ENCODE measurements around the gene HERC2.
"Not testable (repeated sequence)": the region's sequence is repeated elsewhere in the genome, so short reads cannot be mapped to it uniquely, and the experiment has no call there.

Gene HERC2

DNA sequence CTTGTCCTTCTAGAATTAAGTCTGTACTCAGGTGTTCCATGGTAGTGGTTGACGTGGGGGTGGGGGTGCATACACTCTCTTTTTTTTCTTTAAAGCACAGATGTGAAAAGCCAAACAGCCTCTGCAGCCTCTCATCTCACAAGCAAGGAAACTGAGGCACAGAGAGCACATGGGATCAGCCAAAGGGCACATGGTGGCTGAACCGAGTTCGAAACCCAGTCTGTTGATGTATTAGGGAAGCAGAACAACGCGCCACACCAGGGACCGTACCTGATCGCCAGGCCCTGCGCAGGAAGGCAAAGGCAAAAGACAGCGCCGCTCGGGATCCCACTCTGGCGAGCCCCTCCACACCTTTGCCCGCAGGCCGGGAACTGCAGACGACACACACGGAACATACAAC lies 47.3 kb downstream of the HERC2 start:
- no peak for DNase-seq

- no peak for DNase-seq
These were observed 47.9 kb downstream of the HERC2 start for GRCh38 chr15:28273873-28274610.

DNA sequence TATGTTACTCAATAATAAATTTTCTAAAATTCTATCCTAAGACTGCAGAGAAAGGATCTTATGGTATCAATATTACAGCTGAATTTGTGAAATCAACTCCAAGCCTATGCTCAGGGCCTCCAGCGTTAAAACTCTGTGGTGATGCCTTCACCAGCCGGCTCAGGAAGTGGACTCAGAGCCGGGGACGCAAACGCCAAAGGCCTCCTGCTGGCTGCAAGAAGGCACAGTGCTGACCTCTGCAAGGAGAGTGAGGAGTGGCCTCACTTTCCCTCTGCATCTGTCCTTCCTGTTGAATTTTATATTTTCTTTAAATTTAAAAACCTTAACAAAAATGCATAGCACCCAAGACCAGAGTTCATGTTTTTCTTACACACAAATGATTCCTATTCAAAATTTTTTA lies 48.5 kb downstream of the HERC2 start:
- no peak for DNase-seq

DNA sequence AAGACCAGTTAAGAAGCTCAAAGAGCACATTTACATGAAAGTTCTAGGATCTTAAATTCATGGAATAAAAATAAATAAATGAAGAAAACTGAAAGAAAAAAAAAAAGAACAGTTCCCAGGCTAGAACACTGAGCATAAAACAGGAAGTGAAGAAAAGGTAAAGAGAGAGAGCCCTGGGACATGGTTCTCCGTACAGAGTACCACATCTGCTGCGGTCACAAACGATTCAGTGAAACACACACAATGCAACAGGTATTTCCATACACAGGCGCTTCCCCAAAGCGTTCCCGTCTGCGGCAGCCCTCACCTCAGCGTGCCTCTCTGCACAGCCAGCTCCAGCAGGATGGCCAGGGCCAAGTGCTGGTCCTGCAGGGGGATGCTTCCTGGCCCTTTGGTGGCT lies 49.4 kb downstream of the HERC2 start:
- no peak for DNase-seq

- DNase-seq, result no peak
These were observed 50.2 kb downstream of the HERC2 start for GRCh38 chr15:28271697-28272260.

DNA sequence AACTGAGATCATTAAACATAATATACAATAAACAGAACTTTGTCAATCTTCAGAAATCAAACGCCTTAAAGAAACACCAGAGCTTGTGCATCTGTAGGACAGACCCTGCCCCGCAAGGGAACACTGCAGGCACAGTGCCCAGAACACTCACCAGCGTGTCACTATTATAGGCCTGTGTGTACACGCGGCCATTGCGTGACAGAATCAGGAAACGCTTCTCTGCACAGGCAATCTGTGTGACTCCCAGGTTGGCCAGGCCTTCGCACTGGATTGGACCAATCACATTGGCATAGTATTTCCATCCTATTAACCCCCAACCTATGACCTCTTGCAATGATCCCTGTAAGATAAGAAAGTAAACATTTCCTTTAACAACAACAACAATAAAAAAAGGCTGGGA lies 52.9 kb downstream of the HERC2 start:
- no peak for DNase-seq

DNA sequence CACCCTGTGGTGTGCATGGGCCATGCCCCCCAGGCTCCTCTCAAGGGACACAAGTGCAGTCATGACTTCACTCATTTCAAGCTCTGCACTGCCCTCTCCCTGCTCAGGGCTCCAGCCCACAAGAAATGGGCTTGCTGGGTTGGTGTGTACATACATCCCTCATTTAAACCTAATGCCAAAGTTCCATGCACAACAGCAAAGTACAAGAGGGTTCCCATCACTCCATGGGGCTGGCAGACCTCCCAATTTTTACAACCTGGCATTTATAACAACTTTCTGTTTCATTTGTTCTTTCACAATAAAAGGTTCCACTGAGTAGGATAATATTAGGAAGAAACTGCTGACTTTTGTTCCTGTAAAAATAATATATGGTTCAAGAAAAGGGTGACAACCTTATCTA lies 54.3 kb downstream of the HERC2 start:
- no peak for DNase-seq

DNA sequence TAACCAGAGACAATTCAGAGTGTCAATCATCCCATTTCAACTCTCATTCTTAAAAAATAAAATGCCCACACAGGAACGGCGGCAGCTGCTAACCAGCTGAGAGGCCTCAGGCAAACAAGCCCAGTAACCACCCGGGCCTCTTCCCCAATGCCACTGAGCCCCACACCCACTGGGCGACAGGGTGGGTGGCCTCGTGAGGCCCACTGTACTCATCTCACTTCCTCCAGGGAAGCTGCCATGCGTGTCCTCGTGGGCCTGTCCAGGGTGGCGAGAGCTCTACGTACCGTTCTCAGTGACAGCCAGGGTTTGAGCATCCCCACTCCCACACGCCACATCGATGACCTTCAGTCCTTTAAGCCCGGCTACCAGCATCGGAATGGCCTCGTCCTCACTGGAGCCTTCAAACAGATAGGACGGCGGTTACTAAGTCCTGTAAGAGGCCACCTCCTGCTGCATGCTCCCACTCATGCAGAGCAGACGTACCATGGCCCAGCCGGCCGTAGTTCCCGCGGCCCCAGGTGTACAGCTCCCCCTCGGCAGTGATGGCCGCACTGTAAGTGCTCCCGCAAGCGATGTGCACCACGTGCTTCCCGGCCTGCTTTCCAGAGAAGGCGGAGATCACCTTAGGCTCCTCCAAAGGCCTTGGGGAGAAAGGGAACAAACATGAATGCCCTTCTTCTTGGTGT lies 56.5 kb downstream of the HERC2 start:
- DNase-seq, result no peak

DNA sequence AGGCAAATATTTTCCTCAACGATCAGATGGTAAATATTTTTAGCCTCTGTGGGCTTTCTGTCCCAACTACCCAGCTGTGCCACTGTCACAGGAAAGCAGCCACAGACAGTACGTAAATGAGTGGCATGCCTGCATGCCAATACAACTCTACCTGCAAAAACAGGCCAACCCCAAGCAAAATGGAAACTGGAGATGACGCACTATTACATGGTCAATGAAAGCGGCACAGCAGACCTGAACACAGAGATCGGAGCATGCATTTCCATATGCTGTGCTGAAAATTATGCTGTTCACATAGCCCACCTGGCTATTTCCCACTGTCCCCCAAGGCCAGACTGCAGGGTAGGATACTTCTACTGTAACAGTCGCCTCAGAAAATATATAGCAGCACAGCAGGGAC lies 57.8 kb downstream of the HERC2 start:
- DNase-seq, result no peak

DNA sequence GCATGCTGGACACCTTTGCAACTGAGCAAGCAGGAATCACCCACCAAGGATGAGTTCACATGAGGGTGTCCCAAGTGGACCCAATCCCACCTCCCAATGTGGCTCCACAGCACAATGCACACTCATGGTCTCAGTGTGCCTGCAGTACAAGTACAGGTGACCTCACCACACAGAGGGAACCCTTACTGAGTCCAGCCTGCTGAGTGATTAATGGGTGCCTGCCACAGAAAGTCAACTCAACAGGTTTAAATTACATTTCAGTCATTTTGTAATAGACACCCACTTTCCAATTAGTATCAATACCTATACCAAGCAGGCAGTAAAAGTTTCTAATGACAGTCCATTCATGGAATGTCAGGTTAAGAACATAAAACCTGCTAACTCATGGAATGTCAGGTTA lies 59.5 kb downstream of the HERC2 start:
- DNase-seq, result no peak

- no peak for DNase-seq
These were observed 61.3 kb downstream of the HERC2 start for GRCh38 chr15:28260722-28261121.

GRCh38 chr15:28260317-28260716 lies 61.7 kb downstream of the HERC2 start:
- no peak for DNase-seq

- no peak for DNase-seq
These were observed 66.0 kb downstream of the HERC2 start for GRCh38 chr15:28255965-28256364.

DNA sequence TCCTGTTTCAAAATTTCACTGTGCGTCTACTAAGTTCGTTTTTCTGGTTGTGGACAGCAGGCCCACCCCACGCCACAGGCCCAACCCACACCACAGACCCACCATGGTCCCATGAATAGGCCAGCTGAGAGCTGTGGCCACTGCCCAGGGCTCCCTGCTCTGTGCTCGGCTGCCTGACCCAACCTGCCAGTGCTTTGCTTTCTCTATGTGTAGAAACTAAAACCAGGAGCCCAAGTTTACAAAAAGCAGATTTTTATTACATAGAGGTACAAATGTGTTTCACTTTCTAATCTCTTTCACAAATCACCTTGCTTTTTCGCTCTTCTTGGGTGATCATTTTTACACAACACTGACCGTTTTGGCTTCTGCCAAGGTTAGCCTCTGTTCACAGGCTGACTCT lies 69.1 kb downstream of the HERC2 start:
- DNase-seq, result no peak

DNA sequence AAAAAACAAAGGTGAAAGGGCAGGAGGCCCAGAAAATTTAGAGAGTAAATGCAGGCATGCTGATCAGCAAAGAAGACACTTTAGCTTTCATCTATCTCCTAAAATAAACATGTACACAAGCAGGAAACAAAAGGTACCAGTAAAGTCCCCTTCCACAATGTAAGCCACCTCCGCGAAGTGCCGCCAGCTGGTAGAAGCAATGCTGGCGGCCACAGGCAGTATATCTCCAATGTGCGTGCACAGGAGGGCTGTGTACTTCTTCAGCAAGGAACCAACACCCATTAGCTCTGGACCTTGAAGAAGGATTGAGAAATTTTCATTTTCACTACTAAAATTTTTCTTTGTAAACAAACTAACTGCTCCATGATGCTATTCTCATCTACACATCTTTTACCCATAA lies 75.4 kb downstream of the HERC2 start:
- no peak for DNase-seq

GRCh38 chr15:28243901-28244300 lies 78.1 kb downstream of the HERC2 start:
- DNase-seq, result no peak

DNA sequence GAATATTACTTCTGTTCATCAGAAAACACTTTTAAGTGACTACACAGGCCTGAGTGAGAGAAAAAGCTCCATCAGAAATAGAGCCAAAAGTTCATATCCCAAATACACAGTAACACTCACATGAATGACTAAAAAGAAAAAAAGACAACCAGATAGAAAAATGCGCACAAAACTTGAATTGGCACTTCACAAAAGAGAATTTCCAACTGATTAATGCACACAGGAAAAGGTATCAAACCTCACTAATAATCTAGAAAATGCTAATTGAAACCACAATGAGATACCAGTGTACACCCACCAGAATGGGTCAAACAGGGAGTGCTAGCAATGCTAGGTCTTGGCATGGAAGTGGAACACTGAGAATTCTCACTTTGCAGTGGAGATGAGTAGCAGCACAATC lies 78.6 kb downstream of the HERC2 start:
- no peak for DNase-seq

- DNase-seq, result not testable (repeated sequence)
These were observed 83.7 kb downstream of the HERC2 start for GRCh38 chr15:28238296-28238695.

DNA sequence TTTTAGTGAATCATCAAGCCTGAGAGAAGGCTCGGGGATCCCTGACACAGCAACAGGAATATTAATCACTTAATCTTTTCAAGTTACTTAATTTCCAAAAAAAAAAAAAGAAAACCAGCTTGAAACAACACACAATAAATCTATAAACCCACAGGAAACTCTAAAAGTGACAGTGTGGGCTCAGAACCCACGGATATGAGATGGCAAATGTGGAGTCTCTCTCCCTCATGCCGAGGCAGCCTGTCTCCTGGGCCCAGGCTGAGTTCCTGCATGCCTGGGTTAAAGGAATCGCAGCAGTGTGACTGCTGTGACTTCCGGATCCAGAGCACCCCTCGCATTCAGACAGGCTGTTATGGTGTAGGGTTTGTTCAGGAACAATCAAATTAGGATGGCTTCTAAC lies 90.2 kb downstream of the HERC2 start:
- DNase-seq, result not testable (repeated sequence)

- DNase-seq, result not testable (repeated sequence)
These were observed 90.6 kb downstream of the HERC2 start for GRCh38 chr15:28231336-28231735.

DNA sequence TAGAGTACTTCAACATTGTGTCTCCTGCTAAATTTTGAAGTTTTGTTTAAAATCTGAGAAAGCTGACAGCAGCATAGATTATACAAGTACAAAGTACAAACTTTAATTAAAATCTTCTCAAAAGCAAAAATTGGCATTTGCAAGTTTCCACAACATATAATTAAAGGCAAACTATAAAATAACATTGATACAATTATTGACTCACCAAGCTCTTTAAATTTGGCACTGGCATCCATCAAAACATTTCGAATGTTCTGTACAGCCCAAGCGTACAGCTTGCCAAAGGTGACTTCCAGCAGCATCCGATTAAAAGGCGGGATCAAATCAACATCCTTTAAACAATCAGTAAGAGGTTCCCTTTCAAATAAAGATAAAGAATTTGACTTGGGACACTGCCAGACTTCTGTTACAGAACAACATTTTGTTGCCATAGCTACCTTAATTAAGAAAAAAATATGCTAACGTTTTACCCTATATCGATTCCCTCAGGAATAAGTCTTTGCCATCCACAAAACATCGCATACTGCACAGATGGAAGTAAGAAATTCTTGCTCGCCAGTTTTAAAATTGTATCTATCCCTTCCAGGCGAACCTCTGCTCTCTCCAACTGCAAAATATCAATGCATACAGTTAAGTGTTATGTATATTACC lies 92.9 kb downstream of the HERC2 start:
- not testable (repeated sequence) for DNase-seq

DNA sequence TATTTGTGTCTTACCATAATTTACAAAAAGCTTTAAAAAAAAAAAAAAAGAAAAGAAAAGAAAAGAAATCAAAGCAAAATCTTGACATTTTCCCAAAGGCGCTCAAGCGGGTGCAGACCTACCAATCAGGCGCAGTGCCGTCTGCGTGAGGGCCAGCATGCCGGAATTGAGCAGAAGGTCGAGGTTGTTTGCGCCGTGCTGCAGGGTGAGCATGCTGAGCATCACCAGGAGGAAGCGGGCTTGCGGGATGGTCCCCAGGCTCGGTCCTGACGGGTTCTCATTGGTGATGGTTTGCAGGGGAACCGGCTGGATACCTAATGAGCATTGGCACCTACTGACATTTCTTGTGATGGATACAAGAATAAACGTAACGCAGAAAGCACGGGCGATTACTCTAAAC lies 93.9 kb downstream of the HERC2 start:
- DNase-seq, result no peak

- DNase-seq, result not testable (repeated sequence)
These were observed 94.7 kb downstream of the HERC2 start for GRCh38 chr15:28227303-28227702.

DNA sequence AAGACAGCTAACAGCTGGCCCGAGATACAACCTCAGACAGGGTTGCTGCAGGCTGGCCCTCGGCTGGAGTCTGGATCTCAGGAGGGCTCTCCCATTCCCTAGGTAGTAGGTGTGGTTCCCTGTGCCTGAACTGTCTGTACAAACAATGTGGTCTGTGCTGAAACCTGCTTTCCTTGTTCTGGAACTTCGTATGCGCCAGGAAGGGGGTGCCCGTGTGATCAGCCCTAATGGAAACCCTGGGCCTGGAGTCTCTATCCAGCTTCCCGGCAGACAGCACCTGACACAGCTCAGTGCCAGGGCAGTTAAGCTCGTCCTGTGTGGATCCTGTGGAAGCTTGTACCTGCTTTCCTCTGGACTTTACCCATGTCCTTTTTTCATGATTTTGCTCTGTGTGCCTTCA lies 99.4 kb downstream of the HERC2 start:
- DNase-seq, result not testable (repeated sequence)

Measured in CD4-positive, alpha-beta T cell treated with Interleukin-21 for 1 hour (primary cell).